WERI-Rb-1 (cell line): ENCODE data around the gene PDE6H.
A peak's percentile ranks its signal among the peaks of the same experiment; 100 is the strongest.

ENCODE experiments used
- DNase-seq: peaks from one replicate; pipeline ENCODE4 v3.0.0-alpha.2; 2020
- H3K27ac ChIP-seq: fragments of 250-450 bp; sonication (Bioruptor Pico); 2 replicates; pipeline ENCODE4 v1.5.1; 2020; ENCODE audit warnings: mild to moderate bottlenecking, moderate library complexity
- H3K27me3 ChIP-seq: fragments of 250-450 bp; sonication (Bioruptor Pico); 2 replicates; pipeline ENCODE4 v1.5.1; 2021; ENCODE audit warnings: mild to moderate bottlenecking, low read depth, moderate library complexity; ENCODE audit not compliant: insufficient read depth, severe bottlenecking
- H3K36me3 ChIP-seq: fragments of 250-450 bp; sonication (Bioruptor Pico); 2 replicates; pipeline ENCODE4 v1.5.1; 2020; ENCODE audit warnings: mild to moderate bottlenecking, moderate library complexity
- H3K4me3 ChIP-seq: 2 replicates; pipeline ENCODE4 v1.5.1; 2011; ENCODE audit warnings: low read depth, mild to moderate bottlenecking, control low read depth, low read length
- H3K9me3 ChIP-seq: fragments of 250-450 bp; sonication (Bioruptor Pico); 2 replicates; pipeline ENCODE4 v1.5.1; 2021; ENCODE audit warnings: mild to moderate bottlenecking, moderate library complexity; ENCODE audit not compliant: severe bottlenecking
- CTCF ChIP-seq: IDR thresholded peaks from 2 replicates; pipeline ENCODE4 v1.5.1; 2011; ENCODE audit warnings: low read depth, mild to moderate bottlenecking, control low read depth, inconsistent platforms, low read length

Gene PDE6H

GRCh38 chr12:14964406-14964805 is 8.4 kb upstream of the PDE6H start:
- no peaks in the 10 kb centered on the region for H3K36me3 ChIP-seq
- TF ChIP-seq CTCF, result no peak
- H3K27ac ChIP-seq, result no peak overlapping the region
- DNase-seq, result no peak
- no peaks in the 10 kb centered on the region for H3K9me3 ChIP-seq
- no peaks in the 10 kb centered on the region for H3K27me3 ChIP-seq
- H3K4me3 ChIP-seq, result no peak overlapping the region

- Histone ChIP-seq H3K27ac (no peak overlapping the region), H3K27me3 (no peaks in the 10 kb centered on the region), H3K4me3 (no peak overlapping the region), H3K9me3 (no peaks in the 10 kb centered on the region), H3K36me3 (no peaks in the 10 kb centered on the region)
- no peak for TF ChIP-seq CTCF
- DNase-seq, result no peak
These were observed 7.6 kb upstream of the PDE6H start for GRCh38 chr12:14965221-14965620.

GRCh38 chr12:14968478-14968877 is 4.4 kb upstream of the PDE6H start:
- Histone ChIP-seq H3K27ac (peak overlapping the region; percentile 11; the same call in 1 of the 2 replicates), H3K4me3 (no peak overlapping the region), H3K27me3 (no peaks in the 10 kb centered on the region), H3K36me3 (no peaks in the 10 kb centered on the region), H3K9me3 (no peaks in the 10 kb centered on the region)
- no peak for TF ChIP-seq CTCF
- no peak for DNase-seq

- no peak for TF ChIP-seq CTCF
- no peaks in the 10 kb centered on the region for H3K27me3 ChIP-seq
- no peak overlapping the region for H3K4me3 ChIP-seq
- H3K27ac ChIP-seq, result no peak overlapping the region
- no peaks in the 10 kb centered on the region for H3K36me3 ChIP-seq
- no peaks in the 10 kb centered on the region for H3K9me3 ChIP-seq
- DNase-seq, result no peak
These were observed 2.4 kb upstream of the PDE6H start for GRCh38 chr12:14970473-14970872.

- peaks cover 4% of the 10 kb centered on the region for H3K36me3 ChIP-seq
- no peaks in the 10 kb centered on the region for H3K9me3 ChIP-seq
- no peak for TF ChIP-seq CTCF
- H3K4me3 ChIP-seq, result 0 out of 2 replicates have a peak overlapping the region, but pooled peaks have one; percentile 8
- H3K27ac ChIP-seq, result peak overlapping the region; percentile 80
- H3K27me3 ChIP-seq, result no peaks in the 10 kb centered on the region
- DNase-seq, result no peak
These were observed 1.8 kb downstream of the PDE6H start for GRCh38 chr12:14974633-14975032.

GRCh38 chr12:14975457-14975856 is 2.6 kb downstream of the PDE6H start:
- H3K36me3 ChIP-seq, result peaks cover 5% of the 10 kb centered on the region
- no peaks in the 10 kb centered on the region for H3K9me3 ChIP-seq
- no peak for TF ChIP-seq CTCF
- peak overlapping the region; percentile 80 for H3K27ac ChIP-seq
- no peak for DNase-seq
- H3K4me3 ChIP-seq, result no peak overlapping the region
- H3K27me3 ChIP-seq, result no peaks in the 10 kb centered on the region
